Fibroblast of mammary gland (primary cell): ENCODE measurements around the gene CDC42.

ENCODE experiments used
- DNase-seq: peaks from one replicate; pipeline ENCODE4 v3.0.0-alpha.2; 2010; ENCODE audit warnings: low read depth
- H3K4me3 ChIP-seq: 2 replicates; pipeline ENCODE4 v1.5.1; 2011; ENCODE audit warnings: low read depth, mild to moderate bottlenecking, low read length, moderate library complexity; ENCODE audit not compliant: control insufficient read depth
- TF ChIP-seq, protein P1 (sequence below): conservative IDR thresholded peaks from 2 replicates; pipeline ENCODE4 v1.5.1; 2011; ENCODE audit warnings: low read depth, low read length, inconsistent platforms; ENCODE audit not compliant: control insufficient read depth, insufficient read depth

CDC42 gene

GRCh38 chr1:22053017-22053860 is 730 bp downstream of the CDC42 start:
- TF ChIP-seq, protein P1, sequence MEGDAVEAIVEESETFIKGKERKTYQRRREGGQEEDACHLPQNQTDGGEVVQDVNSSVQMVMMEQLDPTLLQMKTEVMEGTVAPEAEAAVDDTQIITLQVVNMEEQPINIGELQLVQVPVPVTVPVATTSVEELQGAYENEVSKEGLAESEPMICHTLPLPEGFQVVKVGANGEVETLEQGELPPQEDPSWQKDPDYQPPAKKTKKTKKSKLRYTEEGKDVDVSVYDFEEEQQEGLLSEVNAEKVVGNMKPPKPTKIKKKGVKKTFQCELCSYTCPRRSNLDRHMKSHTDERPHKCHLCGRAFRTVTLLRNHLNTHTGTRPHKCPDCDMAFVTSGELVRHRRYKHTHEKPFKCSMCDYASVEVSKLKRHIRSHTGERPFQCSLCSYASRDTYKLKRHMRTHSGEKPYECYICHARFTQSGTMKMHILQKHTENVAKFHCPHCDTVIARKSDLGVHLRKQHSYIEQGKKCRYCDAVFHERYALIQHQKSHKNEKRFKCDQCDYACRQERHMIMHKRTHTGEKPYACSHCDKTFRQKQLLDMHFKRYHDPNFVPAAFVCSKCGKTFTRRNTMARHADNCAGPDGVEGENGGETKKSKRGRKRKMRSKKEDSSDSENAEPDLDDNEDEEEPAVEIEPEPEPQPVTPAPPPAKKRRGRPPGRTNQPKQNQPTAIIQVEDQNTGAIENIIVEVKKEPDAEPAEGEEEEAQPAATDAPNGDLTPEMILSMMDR = no peak
- H3K4me3 ChIP-seq = peak overlapping the region; percentile 97
- peak; percentile 74 for DNase-seq

GRCh38 chr1:22053861-22054770 is 1.6 kb downstream of the CDC42 start:
- peak overlapping the region; percentile 97 for H3K4me3 ChIP-seq
- TF ChIP-seq, protein P1 = no peak
- DNase-seq = no peak

DNA sequence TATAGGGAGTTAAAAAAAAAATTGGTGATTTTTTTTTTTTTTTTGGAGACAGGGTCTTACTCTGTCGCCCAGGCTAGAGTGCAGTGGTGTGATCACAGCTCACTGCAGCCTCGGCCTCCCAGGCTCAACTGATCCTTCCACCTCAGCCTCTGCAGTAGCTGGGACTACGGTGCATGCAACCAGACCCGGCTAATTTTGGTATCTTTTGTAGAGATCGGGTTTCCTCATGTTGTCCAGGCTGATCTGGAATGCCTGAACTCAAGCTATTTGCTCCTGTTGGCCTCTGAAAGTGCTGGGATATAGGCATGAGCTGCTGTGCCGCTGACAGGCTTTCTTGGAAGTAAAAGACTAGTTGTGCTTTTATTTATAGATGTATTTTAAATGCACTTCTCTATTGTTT is 3.0 kb downstream of the CDC42 start:
- no peak overlapping the region for H3K4me3 ChIP-seq
- DNase-seq = no peak
- TF ChIP-seq, protein P1 = no peak

GRCh38 chr1:22056043-22056442 is 3.5 kb downstream of the CDC42 start:
- TF ChIP-seq, protein P1 = no peak
- DNase-seq = peak; percentile 28
- H3K4me3 ChIP-seq = no peak overlapping the region

GRCh38 chr1:22056936-22057335 is 4.4 kb downstream of the CDC42 start:
- TF ChIP-seq, protein P1 = no peak
- H3K4me3 ChIP-seq = no peak overlapping the region
- DNase-seq = no peak

GRCh38 chr1:22057861-22058260 is 5.4 kb downstream of the CDC42 start:
- TF ChIP-seq, protein P1 = no peak
- DNase-seq = no peak
- H3K4me3 ChIP-seq = no peak overlapping the region
